ENCODE results near the gene ADGRL2.

The ADGRL2 gene

GRCh38 chr1:81824759-81825158 is 24.0 kb downstream of the ADGRL2 start:
- H3K79me2 ChIP-seq (ENCODE audit: control insufficient read depth, insufficient read depth, low read length, poor library complexity): peaks cover 4% of the 10 kb centered on the region
- no peak for DNase-seq
- peak overlapping the region; percentile 95 for H3K4ac ChIP-seq (ENCODE audit: low read depth, low read length)
- no peak overlapping the region for H4K12ac ChIP-seq (ENCODE audit: low read depth, low read length)
- H3K27me3 ChIP-seq (ENCODE audit: insufficient read depth, low read length): no peaks in the 10 kb centered on the region
- H3K14ac ChIP-seq (ENCODE audit: low read length): no peak overlapping the region
- H3K18ac ChIP-seq (ENCODE audit: low read length): no peak overlapping the region
- no peak overlapping the region for H2AK5ac ChIP-seq (ENCODE audit: low read length)
- WGBS (ENCODE audit: extremely low coverage, insufficient coverage, insufficient read length): no CpG with 5 or more reads among the region's 4 CpGs
- no peak overlapping the region for H3K4me3 ChIP-seq (ENCODE audit: low read depth, low read length)
- H3K4me1 ChIP-seq (ENCODE audit: control insufficient read depth in 1 of 2, insufficient read depth in 2 of 2, low read length in 2 of 2): peaks cover 0 to 7% of the 10 kb centered on the region in 2 experiments
- no peak overlapping the region for H2BK5ac ChIP-seq (ENCODE audit: low read depth, low read length, poor library complexity)
- H3K9me3 ChIP-seq (ENCODE audit: insufficient read depth, low read depth, low read length): no peaks in the 10 kb centered on the region
- H3K27ac ChIP-seq (ENCODE audit: low read depth, low read length): no peak overlapping the region
- no peak overlapping the region for H3K23ac ChIP-seq (ENCODE audit: low read length)
- H2BK12ac ChIP-seq (ENCODE audit: low read length): no peak overlapping the region
- H3K9ac ChIP-seq (ENCODE audit: low read length): no peak overlapping the region
- H4K8ac ChIP-seq (ENCODE audit: low read depth, low read length): no peak overlapping the region
- no peak overlapping the region for H2BK120ac ChIP-seq (ENCODE audit: insufficient read depth, low read length, poor library complexity)
- peaks cover 0 to 3% of the 10 kb centered on the region in 2 experiments for H3K36me3 ChIP-seq (ENCODE audit: control insufficient read depth in 1 of 2, insufficient read depth in 2 of 2, low read length in 2 of 2)
- H3K4me2 ChIP-seq (ENCODE audit: low read length): no peak overlapping the region
- H2AFZ ChIP-seq (ENCODE audit: insufficient read depth, low read length, poor library complexity): no peak overlapping the region
- no peak overlapping the region for H4K91ac ChIP-seq (ENCODE audit: low read depth, low read length)
- no peaks in the 10 kb centered on the region for H3K79me1 ChIP-seq (ENCODE audit: low read length)

GRCh38 chr1:81827942-81828341 is 27.2 kb downstream of the ADGRL2 start:
- no peak overlapping the region for H2AK5ac ChIP-seq (ENCODE audit: low read length)
- no peak overlapping the region for H2BK5ac ChIP-seq (ENCODE audit: low read depth, low read length, poor library complexity)
- H3K4ac ChIP-seq (ENCODE audit: low read depth, low read length): peak overlapping the region; percentile 93
- no peak overlapping the region for H2BK120ac ChIP-seq (ENCODE audit: insufficient read depth, low read length, poor library complexity)
- no peak overlapping the region for H3K23ac ChIP-seq (ENCODE audit: low read length)
- no peak overlapping the region for H3K18ac ChIP-seq (ENCODE audit: low read length)
- H4K91ac ChIP-seq (ENCODE audit: low read depth, low read length): no peak overlapping the region
- H3K9ac ChIP-seq (ENCODE audit: low read length): no peak overlapping the region
- no peak for DNase-seq
- no peak overlapping the region for H3K4me3 ChIP-seq (ENCODE audit: low read depth, low read length)
- H3K36me3 ChIP-seq (ENCODE audit: control insufficient read depth in 1 of 2, insufficient read depth in 2 of 2, low read length in 2 of 2): peaks cover 0 to 3% of the 10 kb centered on the region in 2 experiments
- H3K27me3 ChIP-seq (ENCODE audit: insufficient read depth, low read length): no peaks in the 10 kb centered on the region
- H3K9me3 ChIP-seq (ENCODE audit: insufficient read depth, low read depth, low read length): no peaks in the 10 kb centered on the region
- H3K79me1 ChIP-seq (ENCODE audit: low read length): no peaks in the 10 kb centered on the region
- no peak overlapping the region for H4K8ac ChIP-seq (ENCODE audit: low read depth, low read length)
- H3K4me2 ChIP-seq (ENCODE audit: low read length): no peak overlapping the region
- WGBS (ENCODE audit: extremely low coverage, insufficient coverage, insufficient read length): no CpG with 5 or more reads among the region's 1 CpG
- H2BK12ac ChIP-seq (ENCODE audit: low read length): no peak overlapping the region
- no peak overlapping the region for H4K12ac ChIP-seq (ENCODE audit: low read depth, low read length)
- H3K4me1 ChIP-seq (ENCODE audit: control insufficient read depth in 1 of 2, insufficient read depth in 2 of 2, low read length in 2 of 2): peaks cover 0 to 7% of the 10 kb centered on the region in 2 experiments
- peaks cover 4% of the 10 kb centered on the region for H3K79me2 ChIP-seq (ENCODE audit: control insufficient read depth, insufficient read depth, low read length, poor library complexity)
- H3K14ac ChIP-seq (ENCODE audit: low read length): no peak overlapping the region
- no peak overlapping the region for H2AFZ ChIP-seq (ENCODE audit: insufficient read depth, low read length, poor library complexity)
- H3K27ac ChIP-seq (ENCODE audit: low read depth, low read length): no peak overlapping the region

- no peak for DNase-seq
- Histone ChIP-seq H3K23ac (ENCODE audit: low read length) (no peak overlapping the region), H2BK12ac (ENCODE audit: low read length) (no peak overlapping the region), H2BK120ac (ENCODE audit: insufficient read depth, low read length, poor library complexity) (no peak overlapping the region), H3K14ac (ENCODE audit: low read length) (no peak overlapping the region), H3K27me3 (ENCODE audit: insufficient read depth, low read length) (no peaks in the 10 kb centered on the region), H3K18ac (ENCODE audit: low read length) (no peak overlapping the region), H3K4me1 (ENCODE audit: control insufficient read depth in 1 of 2, insufficient read depth in 2 of 2, low read length in 2 of 2) (no peaks in the 10 kb centered on the region), H3K9me3 (ENCODE audit: insufficient read depth, low read depth, low read length) (no peaks in the 10 kb centered on the region), H3K27ac (ENCODE audit: low read depth, low read length) (no peak overlapping the region), H3K79me1 (ENCODE audit: low read length) (no peaks in the 10 kb centered on the region), H3K9ac (ENCODE audit: low read length) (no peak overlapping the region), H4K12ac (ENCODE audit: low read depth, low read length) (no peak overlapping the region), H4K8ac (ENCODE audit: low read depth, low read length) (no peak overlapping the region), H2BK5ac (ENCODE audit: low read depth, low read length, poor library complexity) (no peak overlapping the region), H3K79me2 (ENCODE audit: control insufficient read depth, insufficient read depth, low read length, poor library complexity) (peaks cover 2% of the 10 kb centered on the region), H3K4me3 (ENCODE audit: low read depth, low read length) (no peak overlapping the region), H3K4me2 (ENCODE audit: low read length) (no peak overlapping the region), H3K4ac (ENCODE audit: low read depth, low read length) (no peak overlapping the region), H2AK5ac (ENCODE audit: low read length) (no peak overlapping the region), H2AFZ (ENCODE audit: insufficient read depth, low read length, poor library complexity) (no peak overlapping the region), H4K91ac (ENCODE audit: low read depth, low read length) (no peak overlapping the region), H3K36me3 (ENCODE audit: control insufficient read depth in 1 of 2, insufficient read depth in 2 of 2, low read length in 2 of 2) (no peaks in the 10 kb centered on the region)
- WGBS (ENCODE audit: extremely low coverage, insufficient coverage, insufficient read length): no CpG with 5 or more reads among the region's 1 CpG
These were observed 31.8 kb downstream of the ADGRL2 start for GRCh38 chr1:81832573-81832972.

DNA sequence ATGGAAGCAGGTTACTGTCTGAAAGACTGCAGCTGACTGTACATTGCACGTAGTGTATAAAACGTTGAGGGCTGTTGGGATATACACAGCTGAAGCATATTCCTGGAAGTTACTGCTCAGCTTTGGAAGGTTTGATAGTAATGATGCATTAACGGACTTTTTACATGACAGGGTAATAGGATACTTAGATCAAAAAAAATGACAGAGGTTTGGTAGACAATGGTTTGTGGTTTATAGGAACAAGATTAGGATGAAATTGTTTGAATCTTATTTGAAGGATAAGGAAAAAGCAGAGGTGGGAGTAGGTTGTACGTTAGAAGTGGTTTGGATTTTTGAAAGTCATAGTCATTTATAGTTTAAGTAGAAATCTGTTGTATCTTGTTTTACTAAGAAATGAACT is 33.0 kb downstream of the ADGRL2 start:
- Histone ChIP-seq H2AFZ (ENCODE audit: insufficient read depth, low read length, poor library complexity) (no peak overlapping the region), H2BK120ac (ENCODE audit: insufficient read depth, low read length, poor library complexity) (no peak overlapping the region), H4K12ac (ENCODE audit: low read depth, low read length) (no peak overlapping the region), H3K4ac (ENCODE audit: low read depth, low read length) (no peak overlapping the region), H4K91ac (ENCODE audit: low read depth, low read length) (no peak overlapping the region), H3K36me3 (ENCODE audit: control insufficient read depth in 1 of 2, insufficient read depth in 2 of 2, low read length in 2 of 2) (peaks cover 0 to 2% of the 10 kb centered on the region in 2 experiments), H2BK5ac (ENCODE audit: low read depth, low read length, poor library complexity) (no peak overlapping the region), H3K79me1 (ENCODE audit: low read length) (no peaks in the 10 kb centered on the region), H3K27me3 (ENCODE audit: insufficient read depth, low read length) (no peaks in the 10 kb centered on the region), H3K9me3 (ENCODE audit: insufficient read depth, low read depth, low read length) (no peaks in the 10 kb centered on the region), H3K4me2 (ENCODE audit: low read length) (no peak overlapping the region), H3K23ac (ENCODE audit: low read length) (no peak overlapping the region), H4K8ac (ENCODE audit: low read depth, low read length) (no peak overlapping the region), H3K4me3 (ENCODE audit: low read depth, low read length) (no peak overlapping the region), H3K9ac (ENCODE audit: low read length) (no peak overlapping the region), H2AK5ac (ENCODE audit: low read length) (no peak overlapping the region), H3K14ac (ENCODE audit: low read length) (no peak overlapping the region), H3K79me2 (ENCODE audit: control insufficient read depth, insufficient read depth, low read length, poor library complexity) (peaks cover 2% of the 10 kb centered on the region), H3K18ac (ENCODE audit: low read length) (no peak overlapping the region), H3K27ac (ENCODE audit: low read depth, low read length) (no peak overlapping the region), H3K4me1 (ENCODE audit: control insufficient read depth in 1 of 2, insufficient read depth in 2 of 2, low read length in 2 of 2) (no peaks in the 10 kb centered on the region), H2BK12ac (ENCODE audit: low read length) (no peak overlapping the region)
- DNase-seq: no peak
- 100% methylated on average over 1 of the region's 4 CpGs for WGBS (ENCODE audit: extremely low coverage, insufficient coverage, insufficient read length)

All from trophoblast cell (in vitro differentiated cells and primary cell).